MM.1S (cell line): ENCODE data around the gene OLIG1.

Experiments used
- CTCF ChIP-seq: fragments of 300-600 bp; sonication (generic); IDR thresholded peaks from 2 replicates; pipeline ENCODE4 v1.5.1; 2016; ENCODE audit warnings: antibody characterized with exemption, low read length, mixed read lengths
- EZH2 ChIP-seq: fragments of 300-600 bp; sonication (generic); optimal IDR thresholded peaks from 2 replicates; pipeline ENCODE3; 2017; ENCODE audit warnings: low read depth, mild to moderate bottlenecking, antibody characterized with exemption, low read length, mixed read lengths

DNA sequence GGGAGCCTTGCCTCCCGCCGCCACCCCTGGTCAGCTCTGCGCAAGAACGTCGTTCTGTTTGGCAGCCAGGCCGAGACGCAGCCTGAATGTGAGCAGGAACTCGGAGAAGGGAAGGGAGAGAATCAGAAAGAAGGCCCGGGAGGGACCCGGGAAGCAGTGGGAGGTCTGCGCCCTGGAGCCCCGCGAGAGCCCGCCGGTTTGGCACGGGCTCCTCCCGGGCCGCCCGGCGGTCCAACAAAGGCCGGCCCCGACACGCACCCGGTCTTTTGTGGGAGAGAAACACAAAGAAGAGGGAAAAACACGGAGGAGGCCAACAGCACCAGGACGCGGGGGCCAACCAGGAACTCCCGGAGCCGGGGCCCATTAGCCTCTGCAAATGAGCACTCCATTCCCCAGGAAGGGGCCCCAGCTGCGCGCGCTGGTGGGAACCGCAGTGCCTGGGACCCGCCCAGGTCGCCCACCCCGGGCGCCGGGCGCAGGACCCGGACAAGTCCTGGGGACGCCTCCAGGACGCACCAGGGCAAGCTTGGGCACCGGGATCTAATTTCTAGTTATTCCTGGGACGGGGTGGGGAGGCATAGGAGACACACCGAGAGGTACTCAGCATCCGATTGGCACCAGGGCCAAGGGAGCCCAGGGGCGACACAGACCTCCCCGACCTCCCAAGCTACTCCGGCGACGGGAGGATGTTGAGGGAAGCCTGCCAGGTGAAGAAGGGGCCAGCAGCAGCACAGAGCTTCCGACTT lies 46.9 kb upstream of the OLIG1 start:
- no peak for TF ChIP-seq CTCF
- peak; percentile 72 for TF ChIP-seq EZH2
